SK-N-SH (cell line): ENCODE measurements around the gene INSRR. TPM values are rescaled to one million over a fixed set of nuclear protein-coding genes. Genes with fewer than 3 reads are reported as not detected.

Source experiments
- CTCF ChIA-PET: fragments of 300-600, 350-600 bp; formaldehyde crosslinking; extraction: SDS; loops from one replicate; lab custom pipeline; 2021; lab: Yijun Ruan, JAX
- POLR2A ChIA-PET: fragments of 350-600 bp; sonication (Branson Sonifier 250); formaldehyde crosslinking; extraction: SDS; loops from one replicate; lab custom pipeline; 2020; ENCODE audit warnings: antibody characterized with exemption, inconsistent platforms; lab: Yijun Ruan, JAX
- DNase-seq: peaks from one replicate; pipeline ENCODE4 v3.0.0; 2012
- H2AFZ ChIP-seq: fragments of 200-600 bp; sonication (generic); 2 replicates; pipeline ENCODE4 v1.8.1; 2016; ENCODE audit warnings: antibody characterized with exemption, mild to moderate bottlenecking, low read depth
- H3F3A ChIP-seq: fragments of 200-600 bp; sonication (generic); replicated peaks from 2 replicates; pipeline ENCODE3; 2016; ENCODE audit warnings: antibody characterized with exemption, mild to moderate bottlenecking; ENCODE audit not compliant: insufficient read depth
- H3K27ac ChIP-seq, 2 experiments: fragments of 200-500 bp in 1 of 2; fragments of 200-600 bp in 1 of 2; sonication (Bioruptor generic) in 1 of 2; sonication (generic), shearing (Covaris generic) in 1 of 2; 2 replicates each; pipeline versions ENCODE4 v1.5.1 to v1.6.1; 2014 to 2016; ENCODE audit warnings: low read depth in 2 of 2, inconsistent platforms in 1 of 2, low read length in 1 of 2, mild to moderate bottlenecking in 1 of 2, mixed read lengths in 1 of 2
- H3K27me3 ChIP-seq: fragments of 200-600 bp; sonication (generic), shearing (Covaris generic); 2 replicates; pipeline ENCODE4 v1.6.1; 2016; ENCODE audit warnings: mixed run types; ENCODE audit not compliant: insufficient read depth
- H3K36me3 ChIP-seq, 2 experiments: fragments of 200-500 bp in 1 of 2; fragments of 200-600 bp in 1 of 2; sonication (Bioruptor generic) in 1 of 2; sonication (generic) in 1 of 2; replicated peaks in 1 of 2; 2 replicates each; pipeline versions ENCODE3 to v1.5.1; 2014 to 2016; ENCODE audit warnings: low read length in 1 of 2, mild to moderate bottlenecking in 1 of 2; ENCODE audit not compliant: insufficient read depth in 2 of 2, control insufficient read depth in 1 of 2
- H3K4me1 ChIP-seq, 2 experiments: fragments of 200-500 bp in 1 of 2; fragments of 200-600 bp in 1 of 2; sonication (Bioruptor generic) in 1 of 2; sonication (generic), shearing (Covaris generic) in 1 of 2; 2 replicates each; pipeline versions ENCODE4 v1.5.1 to v1.6.1; 2014 to 2016; ENCODE audit warnings: low read depth in 1 of 2, low read length in 1 of 2, mixed run types in 1 of 2; ENCODE audit not compliant: insufficient read depth in 2 of 2, control insufficient read depth in 1 of 2
- H3K4me2 ChIP-seq: fragments of 200-600 bp; sonication (generic), shearing (Covaris generic); 2 replicates; pipeline ENCODE4 v1.6.1; 2017; ENCODE audit warnings: mixed run types
- H3K4me3 ChIP-seq, 2 experiments: fragments of 200-500 bp in 1 of 2; fragments of 200-600 bp in 1 of 2; sonication (Bioruptor generic) in 1 of 2; sonication (generic), shearing (Covaris generic) in 1 of 2; 2 replicates each; pipeline versions ENCODE4 v1.5.1 to v1.8.1; 2014 to 2016; ENCODE audit warnings: low read depth in 2 of 2, inconsistent platforms in 1 of 2, low read length in 1 of 2, mild to moderate bottlenecking in 1 of 2, mixed read lengths in 1 of 2, moderate library complexity in 1 of 2
- H3K79me2 ChIP-seq: fragments of 200-600 bp; sonication (generic); 2 replicates; pipeline ENCODE4 v1.8.1; 2017; ENCODE audit warnings: mild to moderate bottlenecking; ENCODE audit not compliant: insufficient read depth
- H3K9ac ChIP-seq: fragments of 200-600 bp; sonication (generic); 2 replicates; pipeline ENCODE4 v1.6.1; 2017; ENCODE audit warnings: mixed run types
- H3K9me2 ChIP-seq: fragments of 200-600 bp; sonication (generic); 2 replicates; pipeline ENCODE4 v1.6.1; 2017; ENCODE audit warnings: mixed run types
- H3K9me3 ChIP-seq: fragments of 200-600 bp; sonication (generic); 2 replicates; pipeline ENCODE4 v1.6.1; 2017; ENCODE audit warnings: mixed run types, mild to moderate bottlenecking, moderate library complexity
- H4K20me1 ChIP-seq: fragments of 200-600 bp; sonication (generic); 2 replicates; pipeline ENCODE4 v1.6.1; 2017; ENCODE audit warnings: mild to moderate bottlenecking, mixed run types; ENCODE audit not compliant: insufficient read depth
- CHD2 ChIP-seq: fragments of 150-350 bp; IDR thresholded peaks from 2 replicates; pipeline ENCODE4 v1.6.1; 2018; ENCODE audit warnings: low read length; ENCODE audit not compliant: partially characterized antibody
- ELF1 ChIP-seq: IDR thresholded peaks from 2 replicates; pipeline ENCODE4 v1.4.0; 2012
- EP300 ChIP-seq, 2 experiments: IDR thresholded peaks; 2 replicates each; pipeline versions ENCODE4 v1.4.0 to v1.6.1; 2012; ENCODE audit warnings: borderline replicate concordance in 1 of 2, low read depth in 1 of 2, low read length in 1 of 2
- EZH2phosphoT487 ChIP-seq: fragments of 200-600 bp; sonication (generic); IDR thresholded peaks from 2 replicates; pipeline ENCODE4 v1.6.1; 2017; ENCODE audit warnings: low read depth, mixed run types, mild to moderate bottlenecking, antibody characterized with exemption, moderate library complexity, borderline replicate concordance
- FOXM1 ChIP-seq: IDR thresholded peaks from 2 replicates; pipeline ENCODE4 v1.4.0; 2012; ENCODE audit warnings: low read depth, mild to moderate bottlenecking
- GABPA ChIP-seq: IDR thresholded peaks from 2 replicates; pipeline ENCODE4 v1.4.0; 2012; ENCODE audit warnings: low read depth, mild to moderate bottlenecking
- GATA2 ChIP-seq: sonication (generic); formaldehyde crosslinking; IDR thresholded peaks from 2 replicates; pipeline ENCODE4 v1.5.0; 2020; ENCODE audit warnings: mild to moderate bottlenecking, missing genetic modification reagents
- MXI1 ChIP-seq: IDR thresholded peaks from 2 replicates; pipeline ENCODE4 v1.6.1; 2012; ENCODE audit warnings: mild to moderate bottlenecking, low read depth, low read length, improper control_type of control experiment
- POLR2AphosphoS5 ChIP-seq: IDR thresholded peaks from 2 replicates; pipeline ENCODE4 v1.6.1; 2012; ENCODE audit warnings: low read depth, low read length
- SIN3A ChIP-seq: IDR thresholded peaks from 2 replicates; pipeline ENCODE4 v1.6.1; 2012; ENCODE audit warnings: low read depth, mild to moderate bottlenecking, low read length, moderate library complexity, borderline replicate concordance
- SMC3 ChIP-seq: IDR thresholded peaks from 2 replicates; pipeline ENCODE4 v1.6.1; 2012; ENCODE audit warnings: low read depth, low read length, improper control_type of control experiment
- TEAD4 ChIP-seq: IDR thresholded peaks from 2 replicates; pipeline ENCODE4 v1.4.0; 2012; ENCODE audit warnings: mild to moderate bottlenecking, borderline replicate concordance; ENCODE audit not compliant: insufficient read depth
- WGBS: methylation state at CpG from one replicate; pipeline ENCODE4 v1.1.6; 2017; ENCODE audit warnings: low lambda C conversion rate; 5-methylcytosine and 5-hydroxymethylcytosine counted together
- polyA plus RNA-seq, 3 experiments: library from polyadenylated mRNA; depleted of rRNA; stranded (reverse); fragments of >200 nt; gene quantifications; 2 replicates each; pipeline ENCODE4 v1.2.3, GENCODE V29; 2012
- TF ChIP-seq, protein P1 (sequence below): fragments of 150-350 bp; IDR thresholded peaks from 2 replicates; pipeline ENCODE4 v1.6.1; 2017; ENCODE audit warnings: antibody characterized with exemption, low read length, low read depth, borderline replicate concordance
- TF ChIP-seq, protein P2 (sequence below): IDR thresholded peaks from 2 replicates; pipeline ENCODE4; 2012
- TF ChIP-seq, protein P3 (sequence below): fragments of 150-350 bp; IDR thresholded peaks from 2 replicates; pipeline ENCODE4 v1.6.1; 2016; ENCODE audit warnings: mild to moderate bottlenecking, low read depth, low read length
- TF ChIP-seq, protein P4 (sequence below): fragments of 200-600 bp; sonication (generic); IDR thresholded peaks from 2 replicates; pipeline ENCODE4 v1.6.1; 2017; ENCODE audit warnings: antibody characterized with exemption, mild to moderate bottlenecking, moderate library complexity
- TF ChIP-seq, protein P5 (sequence below): IDR thresholded peaks from 2 replicates; pipeline ENCODE4 v1.4.0; 2012; ENCODE audit warnings: low read depth
- TF ChIP-seq, protein P6 (sequence below): IDR thresholded peaks from 2 replicates; pipeline ENCODE4 v1.4.0; 2012; ENCODE audit warnings: low read depth, borderline replicate concordance

INSRR gene
- polyA plus RNA-seq, 1 of the 3 experiments (the other 2 are of a cell fraction) = 0.20 TPM

DNA sequence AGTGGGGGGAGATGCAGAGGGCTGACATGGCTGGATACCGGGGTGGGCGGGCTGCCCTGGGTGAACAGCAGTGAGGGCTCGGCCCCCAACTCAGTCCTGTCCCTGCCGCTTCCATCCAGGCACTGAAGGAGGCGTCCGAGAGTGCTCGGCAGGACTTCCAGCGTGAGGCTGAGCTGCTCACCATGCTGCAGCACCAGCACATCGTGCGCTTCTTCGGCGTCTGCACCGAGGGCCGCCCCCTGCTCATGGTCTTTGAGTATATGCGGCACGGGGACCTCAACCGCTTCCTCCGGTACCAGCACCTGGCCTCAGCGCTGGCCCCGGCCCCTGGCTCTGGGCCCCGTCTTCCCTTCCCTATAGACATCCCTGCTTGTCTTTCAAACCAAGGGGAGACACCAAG, 17.4 kb upstream of the INSRR start:
- ChIA-PET POLR2A (no interaction called here), CTCF (interaction anchor here (0.8 to 22.1 kb wide), 8 partner anchors 7 to 198 kb away, joined by 3 to 455 read pairs (median 6); partner anchors contain the start of genes INSRR, NTRK1 and PEAR1)
- Histone ChIP-seq H3K9me2 (no peaks in the 10 kb centered on the region), H3K79me2 (no peaks in the 10 kb centered on the region), H3K9me3 (no peaks in the 10 kb centered on the region), H3K27me3 (no peaks in the 10 kb centered on the region), H3F3A (peaks cover 6% of the 10 kb centered on the region), H3K4me2 (no peak overlapping the region), H3K4me1 (peaks cover 0 to 3% of the 10 kb centered on the region in 2 experiments; a peak in 1 of 4 replicates), H2AFZ (no peak overlapping the region), H3K4me3 (no peak overlapping the region), H3K27ac (no peak overlapping the region), H3K36me3 (no peaks in the 10 kb centered on the region), H4K20me1 (no peaks in the 10 kb centered on the region), H3K9ac (no peak overlapping the region)
- TF ChIP-seq FOXM1 (no peak), MXI1 (no peak), EP300 (IDR thresholded peaks at IDR 0.05; ENCODE audit: borderline replicate concordance in 1 of 2, low read depth in 1 of 2, low read length in 1 of 2) (no peak), EZH2phosphoT487 (no peak), GABPA (no peak), GATA2 (CRISPR knock-in tag) (no peak), CHD2 (no peak), TEAD4 (no peak), SMC3 (no peak), SIN3A (no peak), POLR2AphosphoS5 (no peak), ELF1 (no peak)
- TF ChIP-seq, protein P1, sequence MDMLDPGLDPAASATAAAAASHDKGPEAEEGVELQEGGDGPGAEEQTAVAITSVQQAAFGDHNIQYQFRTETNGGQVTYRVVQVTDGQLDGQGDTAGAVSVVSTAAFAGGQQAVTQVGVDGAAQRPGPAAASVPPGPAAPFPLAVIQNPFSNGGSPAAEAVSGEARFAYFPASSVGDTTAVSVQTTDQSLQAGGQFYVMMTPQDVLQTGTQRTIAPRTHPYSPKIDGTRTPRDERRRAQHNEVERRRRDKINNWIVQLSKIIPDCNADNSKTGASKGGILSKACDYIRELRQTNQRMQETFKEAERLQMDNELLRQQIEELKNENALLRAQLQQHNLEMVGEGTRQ = no peak
- TF ChIP-seq, protein P2, sequence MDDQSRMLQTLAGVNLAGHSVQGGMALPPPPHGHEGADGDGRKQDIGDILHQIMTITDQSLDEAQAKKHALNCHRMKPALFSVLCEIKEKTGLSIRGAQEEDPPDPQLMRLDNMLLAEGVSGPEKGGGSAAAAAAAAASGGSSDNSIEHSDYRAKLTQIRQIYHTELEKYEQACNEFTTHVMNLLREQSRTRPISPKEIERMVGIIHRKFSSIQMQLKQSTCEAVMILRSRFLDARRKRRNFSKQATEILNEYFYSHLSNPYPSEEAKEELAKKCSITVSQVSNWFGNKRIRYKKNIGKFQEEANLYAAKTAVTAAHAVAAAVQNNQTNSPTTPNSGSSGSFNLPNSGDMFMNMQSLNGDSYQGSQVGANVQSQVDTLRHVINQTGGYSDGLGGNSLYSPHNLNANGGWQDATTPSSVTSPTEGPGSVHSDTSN = no peak
- TF ChIP-seq, protein P3, sequence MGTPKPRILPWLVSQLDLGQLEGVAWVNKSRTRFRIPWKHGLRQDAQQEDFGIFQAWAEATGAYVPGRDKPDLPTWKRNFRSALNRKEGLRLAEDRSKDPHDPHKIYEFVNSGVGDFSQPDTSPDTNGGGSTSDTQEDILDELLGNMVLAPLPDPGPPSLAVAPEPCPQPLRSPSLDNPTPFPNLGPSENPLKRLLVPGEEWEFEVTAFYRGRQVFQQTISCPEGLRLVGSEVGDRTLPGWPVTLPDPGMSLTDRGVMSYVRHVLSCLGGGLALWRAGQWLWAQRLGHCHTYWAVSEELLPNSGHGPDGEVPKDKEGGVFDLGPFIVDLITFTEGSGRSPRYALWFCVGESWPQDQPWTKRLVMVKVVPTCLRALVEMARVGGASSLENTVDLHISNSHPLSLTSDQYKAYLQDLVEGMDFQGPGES = no peak
- TF ChIP-seq, protein P4, sequence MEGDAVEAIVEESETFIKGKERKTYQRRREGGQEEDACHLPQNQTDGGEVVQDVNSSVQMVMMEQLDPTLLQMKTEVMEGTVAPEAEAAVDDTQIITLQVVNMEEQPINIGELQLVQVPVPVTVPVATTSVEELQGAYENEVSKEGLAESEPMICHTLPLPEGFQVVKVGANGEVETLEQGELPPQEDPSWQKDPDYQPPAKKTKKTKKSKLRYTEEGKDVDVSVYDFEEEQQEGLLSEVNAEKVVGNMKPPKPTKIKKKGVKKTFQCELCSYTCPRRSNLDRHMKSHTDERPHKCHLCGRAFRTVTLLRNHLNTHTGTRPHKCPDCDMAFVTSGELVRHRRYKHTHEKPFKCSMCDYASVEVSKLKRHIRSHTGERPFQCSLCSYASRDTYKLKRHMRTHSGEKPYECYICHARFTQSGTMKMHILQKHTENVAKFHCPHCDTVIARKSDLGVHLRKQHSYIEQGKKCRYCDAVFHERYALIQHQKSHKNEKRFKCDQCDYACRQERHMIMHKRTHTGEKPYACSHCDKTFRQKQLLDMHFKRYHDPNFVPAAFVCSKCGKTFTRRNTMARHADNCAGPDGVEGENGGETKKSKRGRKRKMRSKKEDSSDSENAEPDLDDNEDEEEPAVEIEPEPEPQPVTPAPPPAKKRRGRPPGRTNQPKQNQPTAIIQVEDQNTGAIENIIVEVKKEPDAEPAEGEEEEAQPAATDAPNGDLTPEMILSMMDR = no peak
- TF ChIP-seq, protein P5, sequence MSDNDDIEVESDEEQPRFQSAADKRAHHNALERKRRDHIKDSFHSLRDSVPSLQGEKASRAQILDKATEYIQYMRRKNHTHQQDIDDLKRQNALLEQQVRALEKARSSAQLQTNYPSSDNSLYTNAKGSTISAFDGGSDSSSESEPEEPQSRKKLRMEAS = no peak
- TF ChIP-seq, protein P6, sequence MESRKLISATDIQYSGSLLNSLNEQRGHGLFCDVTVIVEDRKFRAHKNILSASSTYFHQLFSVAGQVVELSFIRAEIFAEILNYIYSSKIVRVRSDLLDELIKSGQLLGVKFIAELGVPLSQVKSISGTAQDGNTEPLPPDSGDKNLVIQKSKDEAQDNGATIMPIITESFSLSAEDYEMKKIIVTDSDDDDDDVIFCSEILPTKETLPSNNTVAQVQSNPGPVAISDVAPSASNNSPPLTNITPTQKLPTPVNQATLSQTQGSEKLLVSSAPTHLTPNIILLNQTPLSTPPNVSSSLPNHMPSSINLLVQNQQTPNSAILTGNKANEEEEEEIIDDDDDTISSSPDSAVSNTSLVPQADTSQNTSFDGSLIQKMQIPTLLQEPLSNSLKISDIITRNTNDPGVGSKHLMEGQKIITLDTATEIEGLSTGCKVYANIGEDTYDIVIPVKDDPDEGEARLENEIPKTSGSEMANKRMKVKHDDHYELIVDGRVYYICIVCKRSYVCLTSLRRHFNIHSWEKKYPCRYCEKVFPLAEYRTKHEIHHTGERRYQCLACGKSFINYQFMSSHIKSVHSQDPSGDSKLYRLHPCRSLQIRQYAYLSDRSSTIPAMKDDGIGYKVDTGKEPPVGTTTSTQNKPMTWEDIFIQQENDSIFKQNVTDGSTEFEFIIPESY = no peak
- 89% methylated on average over 20 of the region's 21 CpGs for WGBS
- no peak for DNase-seq
